NOMO-1 (cell line): Measurements from ENCODE around the gene RAPGEF3.

Experiments
- DNase-seq, 2 experiments: peaks; one replicate each; lab custom pipeline; 2025; ENCODE audit not compliant: unreplicated experiment in 2 of 2; lab: John Stamatoyannopoulos, UW

RAPGEF3 gene

GRCh38 chr12:47791874-47792273, 33.2 kb upstream of the RAPGEF3 start:
- DNase-seq: no peak

GRCh38 chr12:47791351-47791746, 32.7 kb upstream of the RAPGEF3 start:
- DNase-seq: no peak

DNA sequence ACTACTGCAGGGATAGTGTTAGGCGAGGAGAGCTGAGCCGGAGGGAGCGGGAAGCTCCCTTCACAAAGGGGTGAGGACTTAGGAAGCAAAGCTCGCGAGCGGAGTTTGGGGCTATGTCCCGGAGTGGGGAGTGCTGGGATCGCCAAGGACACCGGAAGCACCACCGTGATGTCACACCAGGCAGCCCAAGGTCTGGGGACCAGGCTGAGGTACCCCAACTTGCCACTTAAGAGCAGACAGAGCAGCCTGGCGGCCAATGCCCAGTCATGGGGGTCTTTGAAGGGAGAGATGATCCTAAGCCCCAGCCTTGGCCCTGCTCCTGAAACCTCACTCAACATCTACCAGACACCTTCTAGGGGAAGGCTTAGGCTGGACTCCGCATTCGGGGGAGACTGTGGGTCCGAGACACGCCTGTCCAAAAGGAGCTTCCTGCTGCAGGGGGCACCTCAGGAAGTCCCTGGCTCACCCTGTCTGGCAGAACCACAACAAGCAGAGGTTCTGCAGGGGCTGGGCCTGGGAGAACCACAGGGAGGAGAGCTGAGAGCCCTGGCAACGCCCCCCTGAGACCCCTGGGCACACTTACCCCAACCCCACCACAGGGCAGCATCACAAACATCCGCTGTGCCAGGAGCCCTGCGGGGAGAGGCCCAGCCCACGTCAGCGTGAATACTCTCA, 32.1 kb upstream of the RAPGEF3 start:
- DNase-seq: no peak

GRCh38 chr12:47789712-47790489, 31.2 kb upstream of the RAPGEF3 start:
- DNase-seq: no peak

GRCh38 chr12:47789141-47789540, 30.5 kb upstream of the RAPGEF3 start:
- DNase-seq: no peak

DNA sequence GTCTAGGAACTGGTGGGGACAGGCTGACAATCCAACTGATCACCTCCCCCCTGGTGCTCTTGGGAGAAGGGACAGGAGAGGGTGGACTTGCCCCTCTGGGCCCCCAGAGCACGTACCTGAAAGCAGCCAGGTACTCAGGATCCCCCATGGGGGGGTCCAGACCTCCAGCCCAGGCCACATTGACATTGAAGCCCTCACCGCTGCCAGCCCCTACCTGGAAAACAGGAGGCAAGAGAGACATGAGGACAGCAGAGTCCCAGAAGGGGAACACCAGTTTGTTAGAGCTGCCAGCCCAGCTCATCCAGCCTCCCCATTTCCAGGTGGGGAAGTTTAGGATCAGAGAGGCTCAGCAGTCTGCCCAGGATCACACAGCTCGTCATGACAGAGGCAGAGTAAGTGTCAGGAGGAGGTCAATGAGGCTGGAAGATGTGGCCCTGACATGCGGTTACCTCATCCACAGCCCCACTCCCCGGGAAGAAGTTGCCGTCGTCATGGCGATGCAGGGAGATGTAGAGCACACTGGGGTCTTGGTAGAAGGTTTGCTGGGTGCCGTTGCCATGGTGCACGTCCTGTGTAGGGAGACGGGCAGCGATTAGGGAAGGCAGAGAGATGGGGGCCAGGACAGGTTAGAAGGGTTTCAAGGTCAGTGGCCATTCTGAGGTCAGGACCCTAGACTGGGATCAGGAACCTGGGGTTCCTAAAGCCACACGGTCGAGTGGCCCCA, 29.1 kb upstream of the RAPGEF3 start:
- no peak for DNase-seq

DNA sequence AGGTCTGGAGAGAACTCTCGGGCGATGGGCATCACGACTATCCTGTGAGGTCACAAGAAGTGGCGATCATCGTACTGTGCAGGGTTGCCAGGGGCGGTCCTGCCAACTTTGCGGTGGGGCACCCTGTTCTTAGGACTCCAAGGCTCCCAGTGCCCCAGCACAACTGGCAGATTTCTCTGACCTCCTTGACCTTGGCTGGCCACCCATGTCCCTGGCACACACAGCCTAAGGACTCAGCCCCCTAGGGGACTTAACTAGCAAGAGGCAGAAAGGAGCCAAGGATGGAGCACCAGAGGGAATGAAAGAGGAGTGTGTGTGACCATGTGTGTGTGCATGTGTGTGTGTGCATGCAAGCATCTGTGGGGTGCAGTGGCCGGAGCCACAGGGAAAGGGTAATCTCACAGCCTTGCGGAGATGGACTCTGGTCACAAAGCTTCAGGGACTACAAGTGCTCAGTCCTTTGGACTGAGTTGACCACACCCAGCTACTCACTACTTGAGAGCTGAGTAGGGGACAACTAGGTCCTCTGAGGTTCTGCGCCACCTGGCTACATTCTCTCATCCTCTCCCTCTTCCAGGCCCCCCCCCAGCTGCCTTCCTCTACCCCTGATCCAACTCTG, 28.1 kb upstream of the RAPGEF3 start:
- no peak for DNase-seq

- no peak for DNase-seq
Observed at GRCh38 chr12:47785887-47786661, 27.4 kb upstream of the RAPGEF3 start.

GRCh38 chr12:47785036-47785886, 26.6 kb upstream of the RAPGEF3 start:
- DNase-seq: no peak

DNA sequence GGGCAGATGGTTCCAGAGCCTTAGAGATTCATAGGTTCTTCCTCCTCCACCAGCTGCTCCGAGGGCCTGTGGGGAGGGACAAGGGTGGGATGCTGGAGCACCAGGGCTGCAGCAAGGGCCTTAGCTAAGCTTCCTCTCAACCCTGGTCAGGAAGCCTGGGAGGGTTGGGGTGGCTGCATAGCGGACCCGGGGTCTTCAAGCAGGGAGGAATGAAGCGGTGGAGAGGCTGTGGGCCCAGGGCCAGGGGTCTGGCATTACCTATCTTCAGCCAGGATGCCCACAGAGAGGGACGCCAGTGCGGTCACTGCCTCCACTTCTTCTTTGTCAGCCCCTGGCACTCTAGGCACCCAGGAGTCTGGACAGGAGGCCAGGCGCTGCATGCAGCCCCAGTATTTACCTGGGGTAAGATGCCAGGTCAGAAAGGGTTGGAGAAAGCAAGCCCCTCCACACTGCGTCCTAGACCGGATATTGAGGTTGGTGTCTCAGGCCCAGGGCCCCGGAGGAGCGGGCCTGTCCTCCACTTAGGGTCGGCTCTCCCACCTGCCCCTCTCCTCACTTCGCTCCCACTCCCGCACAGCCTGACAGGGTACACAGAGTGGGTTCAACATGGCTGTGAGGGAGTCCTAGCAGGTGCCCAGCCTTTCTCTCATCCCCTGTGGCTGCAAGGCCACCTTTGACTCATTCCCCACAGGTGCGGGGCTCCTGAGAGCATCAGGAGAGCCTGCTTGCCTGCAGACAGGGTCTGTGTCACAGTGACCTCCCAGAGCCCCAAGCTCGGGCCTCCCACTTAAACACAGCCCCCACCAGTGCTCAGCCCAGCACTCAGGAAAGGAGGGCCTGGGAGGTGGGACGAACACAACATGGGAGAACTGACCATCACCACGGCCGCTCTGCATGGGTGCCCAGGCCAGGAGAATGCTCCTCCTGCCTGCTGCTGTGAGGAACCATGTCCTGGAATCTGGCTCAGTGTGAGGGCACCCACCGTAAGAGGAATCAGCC, 25.4 kb upstream of the RAPGEF3 start:
- DNase-seq: no peak

- no peak for DNase-seq
Observed at GRCh38 chr12:47783024-47783755, 24.5 kb upstream of the RAPGEF3 start.

DNA sequence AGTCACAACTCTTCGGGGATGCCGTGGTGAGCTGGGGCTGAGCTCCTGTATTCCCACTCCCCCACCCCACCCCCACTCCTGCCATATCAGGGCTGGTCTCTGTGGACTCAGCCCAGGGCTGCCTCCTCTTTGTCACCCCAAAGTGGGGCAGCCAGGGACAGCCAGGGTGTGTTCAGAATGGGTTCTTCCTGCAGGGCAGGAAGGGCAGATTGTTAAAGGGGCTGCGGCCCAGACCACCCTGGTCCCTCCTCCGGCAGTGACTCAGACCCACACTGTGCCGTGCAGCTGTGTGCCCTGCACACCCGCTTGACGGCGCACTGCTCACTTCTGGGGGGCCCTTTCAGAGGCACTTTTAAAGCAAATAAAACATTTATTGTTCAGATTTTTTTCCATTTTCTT, 23.7 kb upstream of the RAPGEF3 start:
- no peak for DNase-seq

- no peak for DNase-seq
Observed at GRCh38 chr12:47781479-47782371, 23.0 kb upstream of the RAPGEF3 start.

GRCh38 chr12:47779943-47780504, 21.3 kb upstream of the RAPGEF3 start:
- no peak for DNase-seq

DNA sequence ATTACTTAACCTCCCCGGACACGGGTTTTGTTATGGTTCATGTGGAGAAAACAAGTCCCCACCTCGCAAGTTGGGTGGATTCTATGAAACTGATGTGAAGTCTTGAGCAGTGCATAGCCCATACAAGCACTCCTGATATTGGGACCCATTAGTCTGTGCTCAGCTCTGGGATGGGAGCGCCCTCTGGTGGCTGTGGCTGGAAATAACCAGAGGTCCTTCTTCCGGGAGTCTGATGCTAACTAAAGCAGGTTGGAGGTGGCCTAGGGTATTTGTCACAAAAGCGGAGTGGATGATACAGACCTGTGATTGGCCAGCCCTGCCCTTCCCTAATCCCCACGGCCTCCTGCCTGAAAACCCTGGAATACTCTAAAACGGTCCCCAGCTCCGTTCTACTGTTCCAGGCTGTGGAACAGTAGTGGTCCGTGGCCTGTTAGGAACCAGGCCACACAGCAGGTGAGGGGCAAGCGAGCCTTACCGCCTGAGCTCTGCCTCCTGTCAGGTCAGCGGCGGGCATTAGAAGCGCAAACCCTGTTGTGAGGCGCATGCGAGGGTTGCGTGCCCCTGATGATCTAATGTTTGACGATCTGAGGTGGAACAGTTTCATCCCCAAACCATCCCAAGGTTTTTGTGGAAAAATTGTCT, 20.7 kb upstream of the RAPGEF3 start:
- DNase-seq: peak; percentile 67 to 71

- no peak for DNase-seq
Observed at GRCh38 chr12:47778881-47779280, 20.2 kb upstream of the RAPGEF3 start.
